LNCaP clone FGC (cell line): ENCODE data around the gene KEAP1.
A peak's percentile ranks its signal among the peaks of the same experiment; 100 is the strongest.
"Not testable (repeated sequence)": the region's sequence is repeated elsewhere in the genome, so short reads cannot be mapped to it uniquely, and the experiment has no call there.

ENCODE experiments used
- DNase-seq: peaks from one replicate; pipeline ENCODE4 v3.0.0-alpha.2; 2011; ENCODE audit warnings: low read depth
- H3K4me3 ChIP-seq: 2 replicates; pipeline ENCODE4 v1.5.1; 2011; ENCODE audit warnings: mild to moderate bottlenecking, low read depth, low read length, control low read depth
- TF ChIP-seq, protein P1 (sequence below): IDR thresholded peaks from 2 replicates; pipeline ENCODE4 v1.5.1; 2012; ENCODE audit warnings: mild to moderate bottlenecking; ENCODE audit not compliant: control insufficient read depth, insufficient read depth; ENCODE audit errors: extremely low read depth

The KEAP1 gene

DNA sequence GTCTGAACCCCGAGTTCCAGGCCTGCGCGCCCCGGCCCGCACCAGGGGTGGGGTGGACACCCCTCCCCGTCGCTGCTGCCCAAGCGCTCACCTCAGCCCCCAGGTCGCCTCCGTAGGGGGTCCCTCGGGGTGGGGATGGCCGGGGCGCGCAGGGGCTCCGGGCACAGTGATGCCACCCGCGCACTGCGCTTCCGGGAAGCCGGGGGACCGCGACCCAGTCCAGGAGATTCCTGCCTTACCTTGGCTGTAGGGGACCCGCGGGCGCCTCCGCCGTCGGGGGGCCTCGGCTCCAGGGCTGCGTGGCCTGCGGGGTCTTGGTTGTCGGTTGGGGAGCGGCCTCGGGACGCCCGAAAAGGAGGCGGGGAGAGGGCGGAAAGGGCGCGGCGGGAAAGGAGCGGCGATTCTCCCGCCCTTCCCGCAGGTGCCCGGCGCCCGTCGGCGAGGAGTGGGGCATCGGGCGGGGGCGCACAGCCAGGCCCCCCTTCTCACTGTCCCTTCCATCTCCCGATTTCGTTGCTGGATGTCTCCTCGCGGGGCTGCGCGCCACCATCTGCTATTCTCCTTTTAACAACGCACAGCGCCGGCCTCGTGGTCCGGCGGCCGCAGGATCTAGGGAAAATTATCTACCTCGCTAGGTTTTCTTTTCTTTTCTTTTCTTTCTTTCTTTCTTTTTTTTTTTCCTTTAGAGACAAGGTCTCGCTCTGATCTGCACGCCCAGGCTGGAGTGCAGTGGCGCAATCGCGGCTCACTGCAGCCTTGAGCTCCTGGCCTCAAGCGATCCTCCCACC lies at the start of gene KEAP1:
KEAP1 (minus strand) TSS at position 355 of the 788 bp plus-strand sequence. CDS start 3,323 bp downstream, outside the sequence.
- H3K4me3 ChIP-seq: peak within 1 kb of the TSS; percentile 90
- no peak for DNase-seq
- TF ChIP-seq, protein P1, sequence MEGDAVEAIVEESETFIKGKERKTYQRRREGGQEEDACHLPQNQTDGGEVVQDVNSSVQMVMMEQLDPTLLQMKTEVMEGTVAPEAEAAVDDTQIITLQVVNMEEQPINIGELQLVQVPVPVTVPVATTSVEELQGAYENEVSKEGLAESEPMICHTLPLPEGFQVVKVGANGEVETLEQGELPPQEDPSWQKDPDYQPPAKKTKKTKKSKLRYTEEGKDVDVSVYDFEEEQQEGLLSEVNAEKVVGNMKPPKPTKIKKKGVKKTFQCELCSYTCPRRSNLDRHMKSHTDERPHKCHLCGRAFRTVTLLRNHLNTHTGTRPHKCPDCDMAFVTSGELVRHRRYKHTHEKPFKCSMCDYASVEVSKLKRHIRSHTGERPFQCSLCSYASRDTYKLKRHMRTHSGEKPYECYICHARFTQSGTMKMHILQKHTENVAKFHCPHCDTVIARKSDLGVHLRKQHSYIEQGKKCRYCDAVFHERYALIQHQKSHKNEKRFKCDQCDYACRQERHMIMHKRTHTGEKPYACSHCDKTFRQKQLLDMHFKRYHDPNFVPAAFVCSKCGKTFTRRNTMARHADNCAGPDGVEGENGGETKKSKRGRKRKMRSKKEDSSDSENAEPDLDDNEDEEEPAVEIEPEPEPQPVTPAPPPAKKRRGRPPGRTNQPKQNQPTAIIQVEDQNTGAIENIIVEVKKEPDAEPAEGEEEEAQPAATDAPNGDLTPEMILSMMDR: no peak

GRCh38 chr19:10552510-10553053 lies 49.4 kb upstream of the KEAP1 start:
- no peak for DNase-seq
- TF ChIP-seq, protein P1: no peak
- H3K4me3 ChIP-seq: no peak overlapping the region

GRCh38 chr19:10551698-10552301 lies 48.6 kb upstream of the KEAP1 start:
- no peak for DNase-seq
- H3K4me3 ChIP-seq: no peak overlapping the region
- TF ChIP-seq, protein P1: peak; percentile 53

DNA sequence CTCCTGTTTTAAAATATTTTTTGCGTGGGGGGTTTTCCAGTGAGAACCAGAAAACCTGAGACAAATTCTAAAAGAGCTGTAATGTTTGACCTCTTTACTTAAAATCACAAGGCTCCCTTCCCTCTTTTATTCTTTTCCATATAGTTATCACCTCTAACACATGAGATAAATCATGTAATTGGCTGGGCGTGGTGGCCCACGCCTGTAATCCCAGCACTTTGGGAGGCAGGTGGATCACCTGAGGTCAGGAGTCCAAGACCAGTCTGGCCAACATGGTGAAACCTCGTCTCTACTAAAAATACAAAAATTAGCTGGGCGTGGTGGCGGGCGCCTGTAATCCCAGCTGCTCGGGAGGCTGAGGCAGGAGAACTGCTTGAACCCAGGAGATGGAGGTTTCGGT lies 47.9 kb upstream of the KEAP1 start:
- not testable (repeated sequence) for DNase-seq, H3K4me3 ChIP-seq

GRCh38 chr19:10550336-10550735 lies 47.2 kb upstream of the KEAP1 start:
- TF ChIP-seq, protein P1: no peak

DNA sequence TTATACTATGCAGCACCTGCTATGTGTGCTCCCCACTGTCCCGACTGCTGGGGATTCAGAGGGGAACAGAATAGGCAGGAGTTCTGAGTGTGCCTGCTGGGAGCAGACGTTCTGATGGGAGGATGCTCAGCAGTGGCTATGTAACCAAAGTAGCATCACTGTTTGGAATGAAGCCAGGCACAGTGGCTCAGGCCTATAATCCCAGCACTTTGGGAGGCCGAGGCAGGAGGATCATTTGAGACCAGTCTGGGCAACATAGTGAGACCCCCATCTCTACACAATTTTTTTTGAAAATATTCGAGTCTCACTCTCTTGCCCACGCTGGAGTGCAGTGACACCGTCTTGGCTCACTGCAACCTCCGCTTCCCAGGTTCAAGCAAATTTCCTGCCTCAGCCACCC lies 46.6 kb upstream of the KEAP1 start:
- TF ChIP-seq, protein P1: no peak
- no peak for DNase-seq
- no peak overlapping the region for H3K4me3 ChIP-seq

More at GRCh38 chr19:10550336-10550735, 47.2 kb upstream of the KEAP1 start:
- DNase-seq: no peak
- no peak overlapping the region for H3K4me3 ChIP-seq

DNA sequence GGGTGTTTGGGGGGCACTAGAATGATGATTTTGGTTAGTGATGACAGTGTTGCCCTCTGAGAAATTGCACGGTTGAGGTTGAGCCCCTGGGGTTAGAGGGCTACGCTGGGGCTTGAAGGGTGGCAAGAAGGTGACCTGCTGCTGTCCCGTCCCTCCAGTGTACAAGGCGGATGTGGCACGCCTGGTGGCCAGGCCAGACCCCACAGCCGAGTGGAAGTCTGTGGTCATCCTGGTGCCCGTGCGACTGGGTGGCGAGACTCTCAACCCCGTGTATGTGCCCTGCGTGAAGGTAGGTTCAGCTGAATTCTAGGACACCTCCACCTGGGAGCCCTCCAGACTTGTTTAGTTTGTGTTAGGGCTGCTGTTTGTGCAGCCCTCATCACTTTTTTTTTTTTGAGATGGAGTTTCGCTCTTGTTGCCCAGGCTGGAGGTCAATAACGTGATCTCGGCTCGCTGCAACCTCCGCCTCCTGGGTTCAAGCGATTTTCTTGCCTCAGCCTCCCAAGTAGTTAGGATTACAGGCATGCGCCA lies 45.7 kb upstream of the KEAP1 start:
- TF ChIP-seq, protein P1: no peak
- DNase-seq: no peak

More for the DNA sequence above, 45.7 kb upstream of the KEAP1 start:
- no peak overlapping the region for H3K4me3 ChIP-seq
